Activated CD4-positive, alpha-beta T cell treated with anti-CD3 and anti-CD28 coated beads, Interleukin-2, amount 50 U/mL, for 48 hours (primary cell): Measurements from ENCODE around the gene ZNF263.

ENCODE experiments used
- DNase-seq, 2 experiments: peaks; one replicate each; pipeline ENCODE4 v3.0.0-alpha.2; 2020

Gene ZNF263

DNA sequence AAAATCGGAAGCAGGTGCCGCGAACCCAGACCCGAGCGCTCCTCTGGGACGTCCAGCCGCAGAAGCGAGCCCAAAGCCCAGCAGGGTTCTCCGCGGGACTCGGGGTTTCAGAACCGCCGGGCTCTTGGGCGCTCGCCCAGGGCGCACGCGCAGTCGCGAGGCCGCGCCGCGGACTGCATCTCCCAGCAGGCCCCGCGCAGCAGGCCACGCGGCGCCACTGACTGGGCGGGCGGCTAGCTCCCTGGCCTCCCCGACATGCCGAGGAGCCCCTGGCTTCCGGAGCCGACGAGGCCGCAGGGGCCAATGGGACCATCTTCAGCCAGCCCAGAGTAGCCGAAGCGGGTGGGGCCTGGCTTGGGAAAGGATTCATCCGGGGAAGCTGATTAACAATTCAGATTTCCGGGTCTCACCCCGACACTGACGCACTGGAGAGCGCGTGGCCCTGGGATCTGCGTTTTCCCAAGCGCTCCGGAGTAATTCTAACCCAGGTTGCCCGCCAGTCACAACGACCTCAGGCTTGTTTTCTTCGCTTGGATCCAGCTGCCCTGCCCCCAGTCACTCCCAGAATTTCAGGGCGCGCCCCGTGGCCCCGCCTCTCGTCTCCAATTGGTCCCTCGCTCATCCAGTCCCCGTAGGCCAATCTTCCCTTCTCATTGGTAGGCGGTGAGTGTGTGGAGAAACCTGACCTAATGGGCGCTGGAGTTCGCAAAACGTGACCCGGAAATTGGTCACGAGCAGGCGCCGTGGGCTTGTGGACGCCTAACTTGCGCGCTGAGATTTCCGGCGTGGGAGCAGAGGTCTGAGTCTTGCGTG lies at the start of gene ZNF263:
ZNF263 (plus strand) TSS at position 762 of the 813 bp plus-strand sequence. CDS start 328 bp downstream, outside the sequence.
- DNase-seq: peak; percentile 92 to 95

DNA sequence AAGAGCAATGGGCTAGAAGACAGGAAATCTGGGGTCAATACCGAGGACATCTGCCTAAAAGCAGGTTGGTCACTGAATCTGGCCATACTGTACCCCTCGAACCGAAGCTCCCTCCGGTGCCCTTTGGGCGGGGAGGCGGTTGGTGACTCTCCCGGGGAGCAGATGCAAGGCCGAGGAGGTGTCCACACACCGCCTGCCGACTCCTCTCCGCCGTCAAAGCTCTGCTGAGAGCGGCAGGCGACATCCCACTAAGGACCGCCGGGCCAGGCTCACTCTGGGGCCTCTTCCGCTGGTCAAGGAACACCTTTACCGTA lies 48.8 kb upstream of the ZNF263 start:
- DNase-seq: no peak

DNA sequence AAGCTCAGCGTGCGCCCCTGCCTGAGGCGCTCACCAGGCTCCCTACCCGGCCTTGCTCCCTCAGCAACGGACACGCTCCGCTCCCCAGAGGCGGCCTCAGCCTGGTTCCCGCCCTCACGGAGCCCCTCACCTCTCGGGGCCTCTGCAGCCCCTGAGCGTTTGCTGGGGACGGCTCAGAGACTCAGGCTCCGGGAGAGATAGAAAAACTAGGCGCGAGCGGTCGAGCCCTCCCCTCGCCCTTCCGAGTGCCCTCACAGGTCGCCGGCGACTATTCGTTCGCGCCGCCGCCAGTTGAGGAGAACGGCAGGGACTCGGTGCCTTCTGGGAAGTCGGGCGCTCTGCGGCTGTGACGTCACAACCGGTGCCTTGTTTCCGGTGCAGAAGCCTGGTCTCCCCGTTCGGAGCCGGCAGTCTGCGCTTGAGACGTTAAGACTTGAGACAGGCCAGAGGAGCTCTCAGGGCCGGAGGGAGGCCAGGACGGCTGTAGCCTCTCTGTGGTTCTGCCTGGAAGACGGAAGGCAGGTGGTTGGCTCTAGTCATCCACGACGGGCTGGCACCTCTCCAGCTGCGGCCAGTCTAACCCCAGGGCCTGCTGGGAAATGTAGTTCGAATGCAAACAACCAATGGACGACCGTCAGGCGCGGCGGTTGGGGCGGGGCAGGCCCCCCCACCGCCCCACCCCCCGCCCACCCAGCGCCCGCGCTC lies 48.3 kb upstream of the ZNF263 start, which contains the start of gene ZNF200:
ZNF200 (minus strand) TSS at position 302 of the 705 bp plus-strand sequence. CDS start 1,403 bp downstream, outside the sequence.
- DNase-seq: peak; percentile 94 to 95

DNA sequence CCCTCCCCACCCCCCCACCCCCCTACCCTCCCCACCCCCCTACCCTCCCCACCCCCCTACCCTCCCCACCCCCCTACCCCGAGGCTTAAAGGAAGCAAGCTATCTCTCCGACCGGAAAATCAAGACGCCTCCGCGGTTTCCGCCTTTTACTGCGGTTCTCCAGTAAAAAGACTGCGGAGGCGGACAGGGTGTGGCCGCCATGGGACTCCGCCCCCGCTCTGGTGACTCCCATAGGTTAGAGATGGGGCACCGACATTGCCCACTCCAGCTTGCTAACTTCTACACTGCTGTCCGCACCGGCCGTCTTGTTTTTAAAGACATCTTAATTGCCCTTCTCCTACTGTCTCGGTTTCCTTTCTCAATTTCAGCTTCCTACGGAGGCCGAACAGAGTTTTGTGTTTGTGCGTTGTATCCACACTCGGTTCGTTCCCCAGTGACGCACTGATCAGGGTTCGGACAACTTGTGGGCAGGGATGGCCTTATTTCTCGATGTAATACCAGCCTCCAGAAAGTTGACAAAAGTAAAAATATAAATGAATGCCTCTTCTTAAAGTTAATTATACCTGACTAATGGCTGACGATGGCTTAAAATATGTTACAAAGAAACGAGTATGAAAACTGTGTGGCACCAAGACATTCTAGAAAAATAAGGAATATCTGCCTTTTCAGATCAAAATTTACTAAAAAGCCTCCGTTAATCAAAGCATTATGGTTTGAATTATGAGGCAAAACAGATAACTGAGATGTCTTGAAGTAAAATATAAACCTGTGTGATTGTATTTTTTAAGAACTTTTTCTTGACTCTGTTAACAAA lies 47.2 kb upstream of the ZNF263 start:
- DNase-seq: peak; percentile 24 to 39

- DNase-seq: no peak
Measured at GRCh38 chr16:3241761-3242160, 41.5 kb upstream of the ZNF263 start.

DNA sequence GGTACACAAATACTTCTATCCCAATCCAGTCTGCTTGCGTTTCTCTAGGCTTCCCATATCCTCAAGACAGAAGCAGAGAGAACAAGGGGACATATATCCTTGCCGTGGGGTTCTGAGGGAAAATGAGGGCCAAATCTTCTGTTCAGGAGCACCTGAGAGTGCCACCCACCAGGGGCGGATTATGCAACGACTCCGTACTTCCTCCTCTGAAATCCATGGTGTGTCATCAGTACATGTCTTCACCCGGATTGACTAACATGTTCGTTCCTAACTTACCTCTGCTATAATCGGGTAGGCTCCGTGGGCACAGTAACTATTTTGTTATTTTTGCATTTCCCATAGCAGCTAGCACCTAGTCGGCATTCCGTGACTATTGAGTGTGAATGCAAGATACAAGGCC lies 40.6 kb upstream of the ZNF263 start:
- DNase-seq: no peak

DNA sequence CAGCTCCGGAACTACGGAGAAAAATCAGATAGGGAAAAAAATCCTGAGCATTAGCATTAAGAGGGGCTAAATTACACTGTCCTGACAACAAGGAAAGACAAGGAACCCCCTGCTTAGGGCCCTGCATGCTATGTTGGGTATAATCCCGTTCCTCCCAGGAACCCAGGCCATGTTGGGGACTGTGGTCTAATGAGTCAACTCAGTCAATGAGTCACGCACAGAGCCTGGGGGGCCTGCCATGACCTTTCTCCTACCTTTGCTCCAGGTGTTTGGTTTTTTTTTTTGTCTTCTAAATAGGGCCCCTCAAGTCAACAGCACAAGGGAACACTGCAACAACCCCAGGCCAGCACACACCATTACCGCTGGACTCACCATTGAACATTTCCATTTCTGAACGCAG lies 39.4 kb upstream of the ZNF263 start:
- no peak for DNase-seq

DNA sequence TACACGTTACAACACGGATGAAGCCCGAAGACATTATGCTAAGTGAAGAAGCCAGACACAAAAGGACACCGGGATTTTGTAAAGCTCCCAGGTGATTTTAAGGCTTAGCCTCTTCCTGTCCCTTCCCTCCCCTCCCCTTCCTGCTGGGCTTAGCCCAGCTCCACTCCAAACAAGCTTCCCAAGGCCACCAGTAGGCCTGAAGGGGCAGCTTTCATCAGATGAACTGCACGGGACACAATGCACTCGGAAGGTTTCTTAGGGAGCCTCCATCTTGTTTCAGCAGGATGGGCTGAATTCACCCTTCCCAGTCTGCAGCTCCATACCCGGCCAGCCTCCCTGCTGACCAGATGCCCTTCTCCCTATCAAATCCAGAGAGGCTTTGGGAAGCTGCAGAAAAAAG lies 37.3 kb upstream of the ZNF263 start:
- no peak for DNase-seq

GRCh38 chr16:3246876-3247275 lies 36.4 kb upstream of the ZNF263 start:
- no peak for DNase-seq

GRCh38 chr16:3248596-3248995 lies 34.7 kb upstream of the ZNF263 start:
- DNase-seq: no peak

- DNase-seq: no peak
Measured at GRCh38 chr16:3249020-3249419, 34.3 kb upstream of the ZNF263 start.

- DNase-seq: no peak
Measured at GRCh38 chr16:3249451-3249850, 33.8 kb upstream of the ZNF263 start.

- DNase-seq: no peak
Measured at GRCh38 chr16:3252967-3253366, 30.3 kb upstream of the ZNF263 start.

- DNase-seq: no peak
Measured at GRCh38 chr16:3254309-3254708, 29.0 kb upstream of the ZNF263 start.

DNA sequence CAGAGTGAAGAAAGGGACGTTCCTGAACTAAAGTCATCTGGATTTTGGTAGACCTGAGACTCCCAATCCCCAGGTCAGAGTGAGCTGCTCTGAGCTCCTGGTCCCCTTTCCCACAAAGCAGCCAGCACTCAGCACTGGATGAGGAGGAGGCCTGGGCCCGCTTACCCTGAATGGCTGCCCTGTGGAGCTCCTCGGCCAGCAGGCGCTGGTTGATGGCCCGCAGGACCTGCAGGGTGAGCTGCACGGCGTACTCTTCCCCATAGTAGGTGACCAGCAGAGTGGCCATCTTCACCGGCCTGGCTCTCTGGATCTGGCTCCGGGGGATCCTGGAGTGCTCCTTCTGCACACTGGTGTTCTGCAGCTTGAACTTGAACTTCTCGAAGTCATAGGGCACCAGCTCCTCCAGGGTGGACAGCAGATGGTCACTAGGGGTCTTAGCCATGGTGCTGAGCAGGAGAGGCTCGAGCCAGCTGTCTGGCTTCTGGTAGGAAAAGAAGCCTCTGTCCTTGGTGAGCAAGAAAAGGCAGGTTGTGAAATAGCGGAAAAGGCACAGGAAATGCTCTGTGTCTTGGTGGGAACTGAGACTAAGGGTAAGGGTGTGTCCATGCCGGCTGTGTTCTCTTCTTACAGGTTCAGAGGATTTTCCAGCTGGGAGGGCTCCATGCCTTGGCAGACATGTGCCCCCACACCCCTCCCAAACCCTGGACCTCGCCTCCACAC lies 27.0 kb upstream of the ZNF263 start, which contains the start of gene MEFV:
MEFV (minus strand) TSS at position 488 of the 720 bp plus-strand sequence; CDS start at position 442, 46 bp downstream.
- DNase-seq: no peak

- DNase-seq: no peak
Measured at GRCh38 chr16:3256866-3257465, 26.3 kb upstream of the ZNF263 start.

DNA sequence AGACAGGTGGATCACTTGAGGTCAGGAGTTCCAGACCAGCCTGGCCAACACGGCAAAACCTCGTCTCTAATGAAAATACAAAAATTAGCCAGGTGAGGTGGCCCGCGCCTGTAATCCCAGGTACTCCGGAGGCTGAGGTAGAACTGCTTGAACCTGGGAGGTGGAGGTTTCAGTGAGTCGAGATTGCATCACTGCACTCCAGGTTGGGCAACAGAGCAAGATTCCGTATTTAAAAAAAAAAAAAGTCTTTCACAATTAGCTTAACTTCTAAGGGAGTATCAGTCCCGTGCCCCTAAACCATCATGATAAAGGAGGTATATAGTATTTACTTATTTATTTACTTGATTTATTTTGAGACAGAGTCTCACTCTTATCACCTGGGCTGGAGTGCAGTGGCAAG lies 23.5 kb upstream of the ZNF263 start:
- no peak for DNase-seq

DNA sequence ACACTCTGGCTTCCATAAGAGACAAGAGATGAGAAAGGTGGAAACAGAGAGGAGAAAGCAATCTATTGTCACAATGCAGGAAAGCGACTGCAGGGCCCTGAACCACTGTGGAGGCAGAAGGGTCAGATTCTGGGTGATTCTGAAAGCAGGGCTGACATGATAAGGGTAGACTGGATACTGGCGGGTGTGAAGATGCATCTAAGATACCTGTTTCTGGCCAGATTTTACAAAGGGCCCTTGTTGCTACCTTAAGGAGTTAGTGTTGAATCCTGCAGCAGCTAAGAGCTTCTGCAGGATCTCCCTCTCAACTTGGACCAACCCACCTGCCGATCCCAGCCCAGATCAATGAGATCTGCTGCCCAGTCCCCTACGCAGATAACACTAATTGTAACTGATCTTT lies 20.8 kb upstream of the ZNF263 start:
- no peak for DNase-seq

- DNase-seq: peak; percentile 99
Measured at GRCh38 chr16:3264137-3265036, 18.9 kb upstream of the ZNF263 start.

DNA sequence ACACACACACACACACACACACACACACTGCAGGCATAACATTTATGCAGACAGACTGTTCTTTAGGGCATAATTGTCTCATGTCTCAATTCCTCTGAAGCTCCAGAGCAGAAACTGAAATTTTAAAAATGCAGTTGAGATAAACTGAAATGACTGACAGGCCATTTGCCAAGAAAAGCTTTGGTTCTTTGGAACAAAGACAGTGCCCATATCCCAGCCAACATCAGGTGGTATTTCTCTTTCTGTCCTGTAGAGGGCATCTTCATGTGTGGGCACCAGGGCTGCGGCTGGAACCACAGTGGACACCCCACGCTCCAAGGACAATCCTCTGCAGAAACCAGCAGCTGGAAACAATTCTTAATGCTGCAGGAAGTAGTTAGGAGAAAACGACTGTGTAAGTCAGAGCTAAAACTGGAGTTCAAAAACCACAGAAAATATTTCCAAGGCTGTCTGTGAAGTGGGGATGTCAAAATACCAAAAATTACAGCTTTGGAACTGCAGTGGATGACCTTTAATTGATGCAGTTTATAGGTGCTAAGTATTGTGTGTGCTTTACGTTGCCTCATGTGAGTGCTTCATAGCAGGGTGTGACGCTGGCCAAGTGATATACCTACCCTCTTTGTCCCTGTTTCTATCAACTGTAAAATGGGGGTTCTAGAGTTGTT lies 16.3 kb upstream of the ZNF263 start:
- DNase-seq: peak in 1 of 2 experiments; percentile 8
